Aorta (tissue), 5 donors: ENCODE results near the gene RAB8A. TPM values are rescaled to one million over a fixed set of nuclear protein-coding genes. Genes with fewer than 3 reads are reported as not detected.
"Not testable (repeated sequence)": the region's sequence is repeated elsewhere in the genome, so short reads cannot be mapped to it uniquely, and the experiment has no call there.

Source experiments
- ATAC-seq: fragments of 200-7000 bp; cut with Tn5 transposase; one replicate; pipeline ENCODE4 v1.9.1; 2022; ENCODE audit warnings: moderate library complexity; ENCODE audit not compliant: low FRiP score
- DNase-seq, 2 donors: peaks; one replicate each; pipeline ENCODE4 v3.0.0-alpha.2; 2020
- H3K27ac ChIP-seq, 2 donors: one replicate each; pipeline ENCODE4 v1.5.1; 2013; ENCODE audit warnings: low read length in 2 of 2, mild to moderate bottlenecking in 2 of 2, moderate library complexity in 2 of 2, control low read depth in 1 of 2, inconsistent platforms in 1 of 2, low read depth in 1 of 2
- H3K27me3 ChIP-seq, 2 donors: one replicate each; pipeline ENCODE4 v1.6.1; 2013; ENCODE audit warnings: control low read depth in 1 of 2, low read length in 1 of 2, mild to moderate bottlenecking in 1 of 2, moderate library complexity in 1 of 2; ENCODE audit not compliant: insufficient read depth in 2 of 2, control insufficient read depth in 1 of 2
- H3K36me3 ChIP-seq, 2 donors: one replicate each; pipeline ENCODE4 v1.6.1; 2013; ENCODE audit warnings: control low read depth in 1 of 2, low read length in 1 of 2, mild to moderate bottlenecking in 1 of 2; ENCODE audit not compliant: insufficient read depth in 2 of 2, control insufficient read depth in 1 of 2
- H3K4me1 ChIP-seq, 2 donors: one replicate each; pipeline ENCODE4 v1.6.1; 2013; ENCODE audit warnings: low read length in 2 of 2, control low read depth in 1 of 2, mild to moderate bottlenecking in 1 of 2, moderate library complexity in 1 of 2; ENCODE audit not compliant: insufficient read depth in 2 of 2, control insufficient read depth in 1 of 2
- H3K4me3 ChIP-seq, 2 donors: one replicate each; pipeline ENCODE4 v1.5.1; 2013; ENCODE audit warnings: low read length in 2 of 2, control low read depth in 1 of 2, mild to moderate bottlenecking in 1 of 2
- H3K9me3 ChIP-seq: one replicate; pipeline ENCODE4 v1.6.1; 2013; ENCODE audit warnings: mild to moderate bottlenecking, low read length; ENCODE audit not compliant: control insufficient read depth
- WGBS, 2 donors: extraction: QIAGEN DNeasy Blood & Tissue Kit; methylation state at CpG; one replicate each; pipeline ENCODE4 v1.1.7; 2013; 5-methylcytosine and 5-hydroxymethylcytosine counted together
- intact Hi-C, 2 donors: fragments of 100-400 bp; cut with DNase I; formaldehyde crosslinking; loops; one replicate each; pipeline versions ENCODE4 v1.14.2 to v1.15.0; 2022
- polyA plus RNA-seq, 2 donors: library from polyadenylated mRNA; stranded (reverse); fragments of 200-250 nt; gene quantifications; one replicate each; pipeline ENCODE4 v1.2.3, GENCODE V29; 2013
- total RNA-seq, 2 donors: library from RNA; stranded (reverse); fragmentation: NEBNext Ultra II Directional; extraction: Animal tissue kit (Norgen Biotek cat#: 25700); gene quantifications; one replicate each; pipeline ENCODE4 v1.2.1, GENCODE V29; 2021
- donor health status: healthy with polysubstance abuse.
- donor health status: Bipolar disorder and iron deficiency.
- donor health status: DM: no; HTN: no; CAD: no.
- donor health status: DM: no; HTN: no; CAD: no.
- donor health status: DM: yes; HTN: yes; CAD: no.

RAB8A gene
- total and polyA plus RNA-seq, 4 donors = 17.6 to 56.7 (median 40.8) TPM

- WGBS, 2 donors = 79 to 80% methylated on average over 13 of the region's 13 CpGs
- intact Hi-C loops = loop anchor here in 1 of 2 donors (5.0 kb wide), 1 partner anchor 572 kb away; no protein-coding TSS in a partner anchor
- ATAC-seq = no peak
These were observed 52.7 kb downstream of the RAB8A start for GRCh38 chr19:16164222-16164890.

DNA sequence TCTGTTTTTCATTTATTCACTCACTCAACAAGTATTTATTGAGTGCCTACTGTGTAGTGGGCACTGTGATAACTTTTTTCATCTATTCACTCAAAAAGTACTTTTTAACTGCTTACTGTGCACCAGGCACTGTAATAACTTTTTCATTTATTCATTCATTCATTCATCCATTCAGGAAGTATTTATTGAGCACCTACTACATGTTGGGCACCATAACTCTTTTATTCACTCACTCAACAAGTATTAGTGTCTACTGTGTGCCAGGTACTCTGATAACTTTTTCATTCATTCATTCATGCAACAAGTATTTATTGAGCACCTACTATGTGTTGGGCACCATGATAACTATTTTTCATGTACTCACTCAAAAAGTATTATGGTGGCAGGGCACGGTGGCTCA is 54.7 kb downstream of the RAB8A start:
- H3K4me3 ChIP-seq = no peak overlapping the region
- no peaks in the 10 kb centered on the region for H3K4me1 ChIP-seq
- ATAC-seq = no peak
- H3K27me3 ChIP-seq = no peaks in the 10 kb centered on the region
- DNase-seq = no peak
- no peak overlapping the region for H3K27ac ChIP-seq
- H3K9me3 ChIP-seq = no peaks in the 10 kb centered on the region
- no peaks in the 10 kb centered on the region for H3K36me3 ChIP-seq
- 89 to 97% methylated on average over 1 of the region's 1 CpG for WGBS, 2 donors
- intact Hi-C loops = no loop called here

More at GRCh38 chr19:16164222-16164890, 52.7 kb downstream of the RAB8A start:
- no peak for DNase-seq
- no peak overlapping the region for H3K27ac ChIP-seq
- H3K9me3 ChIP-seq = no peaks in the 10 kb centered on the region
- no peak overlapping the region for H3K4me3 ChIP-seq
- H3K27me3 ChIP-seq = no peaks in the 10 kb centered on the region
- H3K36me3 ChIP-seq = no peaks in the 10 kb centered on the region
- no peaks in the 10 kb centered on the region for H3K4me1 ChIP-seq

DNA sequence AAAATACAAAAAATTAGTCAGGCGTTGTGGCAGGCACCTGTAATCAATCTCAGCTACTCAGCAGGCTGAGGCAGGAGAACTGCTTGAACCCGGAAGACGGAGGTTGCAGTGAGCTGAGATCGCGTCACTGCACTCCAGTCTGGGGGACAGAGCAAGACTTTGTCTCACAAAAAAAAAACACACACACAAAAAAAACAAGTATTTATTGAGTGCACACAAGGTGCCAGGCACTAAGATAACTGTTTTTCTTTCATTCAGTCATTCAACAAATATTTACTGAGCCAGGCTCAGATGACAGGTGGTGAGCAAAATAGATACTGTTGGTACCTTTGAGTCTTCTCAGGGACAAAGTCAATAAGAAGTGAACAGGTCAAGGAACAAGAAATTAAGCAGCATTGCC is 55.4 kb downstream of the RAB8A start:
- Histone ChIP-seq H3K27me3 (no peaks in the 10 kb centered on the region), H3K4me1 (no peaks in the 10 kb centered on the region), H3K9me3 (no peaks in the 10 kb centered on the region), H3K27ac (no peak overlapping the region), H3K36me3 (no peaks in the 10 kb centered on the region), H3K4me3 (no peak overlapping the region)
- DNase-seq (no peak), ATAC-seq (no peak)
- intact Hi-C loops = no loop called here
- whole genome bisulfite sequencing, 2 donors = 79 to 83% methylated on average over 5 of the region's 5 CpGs

DNA sequence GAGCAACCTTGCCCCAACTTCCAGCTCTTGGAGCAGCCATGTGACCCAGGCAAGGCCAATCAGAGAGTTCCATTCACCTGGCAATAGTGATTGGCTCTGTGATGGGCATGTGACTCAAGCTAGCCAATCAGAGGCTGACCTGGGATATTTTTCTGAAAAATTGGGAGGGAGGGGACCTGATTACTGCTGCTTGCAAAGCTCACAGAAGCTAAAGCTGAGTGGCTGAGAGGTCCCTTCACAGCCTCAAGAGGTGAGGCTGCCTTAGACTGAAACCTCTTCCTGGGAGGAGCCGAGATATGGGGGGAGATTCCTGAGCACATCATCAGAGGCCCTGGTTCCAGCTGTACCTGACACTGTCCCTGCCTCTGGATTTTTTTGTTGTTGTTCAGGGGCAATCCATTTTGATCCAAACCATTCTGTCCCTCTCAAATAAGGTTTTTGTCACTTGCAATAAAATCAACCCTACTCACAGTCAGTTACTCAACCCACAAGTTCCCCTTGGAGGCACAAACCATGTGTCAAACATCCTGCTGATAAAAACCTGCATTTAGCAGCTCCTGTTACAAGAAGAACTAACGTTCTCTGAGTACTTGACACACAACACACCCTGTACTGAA is 56.9 kb downstream of the RAB8A start:
- H3K27me3 ChIP-seq = no peaks in the 10 kb centered on the region
- no peaks in the 10 kb centered on the region for H3K9me3 ChIP-seq
- intact Hi-C loops = no loop called here
- DNase-seq = no peak
- H3K27ac ChIP-seq = no peak overlapping the region
- H3K4me3 ChIP-seq = no peak overlapping the region
- WGBS, 2 donors = 50 to 56% methylated on average over 2 of the region's 2 CpGs
- ATAC-seq = no peak
- no peaks in the 10 kb centered on the region for H3K4me1 ChIP-seq
- no peaks in the 10 kb centered on the region for H3K36me3 ChIP-seq

DNA sequence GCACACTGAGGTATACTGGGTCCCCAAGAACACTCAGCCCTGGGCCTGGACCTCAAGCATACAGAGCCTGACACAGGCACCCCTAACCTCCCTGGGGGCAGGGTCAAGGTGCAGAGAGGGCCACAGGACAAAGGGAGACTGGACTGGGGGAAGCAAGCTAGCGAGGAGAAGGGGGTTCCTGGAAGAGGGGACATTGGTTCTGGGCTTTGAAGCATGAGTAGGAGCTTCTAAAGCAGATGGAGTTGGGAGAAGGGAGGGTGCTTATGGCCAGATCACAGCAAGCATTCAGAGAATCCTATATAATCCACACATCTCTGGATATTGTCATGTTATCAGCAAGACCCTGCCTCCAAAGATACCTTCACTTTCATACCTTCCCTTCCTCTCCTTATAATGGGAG is 58.4 kb downstream of the RAB8A start:
- H3K4me3 ChIP-seq = no peak overlapping the region
- ATAC-seq = no peak
- H3K4me1 ChIP-seq = no peaks in the 10 kb centered on the region
- 69 to 85% methylated on average over 1 of the region's 1 CpG for WGBS, 2 donors
- intact Hi-C loops = no loop called here
- no peaks in the 10 kb centered on the region for H3K27me3 ChIP-seq
- H3K9me3 ChIP-seq = no peaks in the 10 kb centered on the region
- DNase-seq = no peak
- no peaks in the 10 kb centered on the region for H3K36me3 ChIP-seq
- H3K27ac ChIP-seq = no peak overlapping the region

DNA sequence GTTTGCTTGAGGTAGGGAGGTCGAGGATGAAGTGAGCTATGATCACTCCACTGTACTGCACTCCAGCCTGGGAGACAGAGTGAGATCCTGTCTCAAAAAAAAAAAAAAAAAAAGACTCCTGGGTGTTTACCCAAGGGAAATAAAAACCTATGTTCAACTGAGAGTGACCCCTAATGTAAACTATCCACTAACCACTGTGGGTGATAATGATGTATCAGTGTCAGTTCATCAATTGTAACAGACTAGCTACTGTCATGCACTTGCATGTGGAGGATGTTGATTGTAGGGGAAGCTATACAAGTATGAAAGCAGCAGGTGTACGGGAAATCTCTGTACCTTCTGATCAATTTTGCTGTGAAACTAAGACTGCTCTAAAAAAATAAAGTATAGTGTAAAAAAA is 64.3 kb downstream of the RAB8A start:
- 62% methylated on average over 2 of the region's 2 CpGs for WGBS, 2 donors
- Histone ChIP-seq H3K27me3 (no peaks in the 10 kb centered on the region), H3K36me3 (no peaks in the 10 kb centered on the region), H3K4me3 (no peak overlapping the region), H3K27ac (no peak overlapping the region), H3K4me1 (no peaks in the 10 kb centered on the region), H3K9me3 (peaks cover 2% of the 10 kb centered on the region)
- intact Hi-C loops = no loop called here
- DNase-seq = no peak
- no peak for ATAC-seq

GRCh38 chr19:16178866-16179265 is 67.2 kb downstream of the RAB8A start:
- H3K27me3 ChIP-seq, ATAC-seq, H3K4me1 ChIP-seq, H3K9me3 ChIP-seq, DNase-seq, intact Hi-C loops, H3K36me3 ChIP-seq, H3K27ac ChIP-seq, H3K4me3 ChIP-seq: not testable (repeated sequence)
- WGBS, 2 donors = 83 to 91% methylated on average over 5 of the region's 5 CpGs

- Histone ChIP-seq H3K27ac (no peak overlapping the region), H3K27me3 (no peaks in the 10 kb centered on the region), H3K4me1 (no peaks in the 10 kb centered on the region), H3K36me3 (no peaks in the 10 kb centered on the region), H3K4me3 (no peak overlapping the region), H3K9me3 (peaks cover 2% of the 10 kb centered on the region)
- intact Hi-C loops = loop anchor here (5.0 to 10.0 kb wide), 3 partner anchors 66 to 553 kb away; partner anchors contain the start of gene RAB8A (in 2 of the 2)
- no peak for ATAC-seq
- DNase-seq = no peak
- WGBS, 2 donors = 12 to 19% methylated on average over 4 of the region's 4 CpGs
These were observed 68.9 kb downstream of the RAB8A start for GRCh38 chr19:16180611-16181010.
